Gastrocnemius medialis (tissue), 4 donors: ENCODE measurements around the gene COL21A1.

Source experiments
- POLR2A ChIP-seq, 2 donors: fragments of 450-650 bp; IDR thresholded peaks; one replicate each; pipeline ENCODE4 v1.6.1; 2017; ENCODE audit warnings: antibody characterized with exemption in 2 of 2, mild to moderate bottlenecking in 2 of 2, moderate library complexity in 2 of 2
- TF ChIP-seq, protein P1 (sequence below), 5 experiments: fragments of 450-650 bp in 3 of 5; fragments of 200-600 bp in 2 of 5; sonication (generic) in 2 of 5; IDR thresholded peaks in 4 of 5; conservative IDR thresholded peaks in 1 of 5; 1 replicate in 4 of 5; 2 replicates in 1 of 5; pipeline ENCODE4 v1.5.1; 2016 to 2019; ENCODE audit warnings: antibody characterized with exemption in 5 of 5, mild to moderate bottlenecking in 3 of 5, moderate library complexity in 3 of 5

DNA sequence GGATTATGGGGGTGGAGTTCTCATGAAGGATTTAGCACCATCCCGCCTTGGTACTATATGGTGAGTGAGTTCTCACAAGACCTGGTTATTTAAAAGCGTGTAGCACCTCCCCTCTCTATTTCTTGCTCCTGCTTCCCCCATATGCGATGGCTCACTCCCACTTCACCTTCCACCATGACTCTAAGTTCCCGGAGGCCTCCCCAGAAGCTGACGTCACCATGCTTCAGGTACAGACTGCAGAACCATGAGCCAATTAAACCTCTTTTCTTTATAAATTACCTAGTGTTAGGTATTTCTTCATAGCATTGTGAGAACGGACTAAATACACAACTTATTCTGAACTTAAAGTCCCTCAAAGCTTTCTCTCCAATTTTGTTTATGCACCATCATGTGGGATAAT is 208.6 kb downstream of the COL21A1 start:
- TF ChIP-seq, protein P1, sequence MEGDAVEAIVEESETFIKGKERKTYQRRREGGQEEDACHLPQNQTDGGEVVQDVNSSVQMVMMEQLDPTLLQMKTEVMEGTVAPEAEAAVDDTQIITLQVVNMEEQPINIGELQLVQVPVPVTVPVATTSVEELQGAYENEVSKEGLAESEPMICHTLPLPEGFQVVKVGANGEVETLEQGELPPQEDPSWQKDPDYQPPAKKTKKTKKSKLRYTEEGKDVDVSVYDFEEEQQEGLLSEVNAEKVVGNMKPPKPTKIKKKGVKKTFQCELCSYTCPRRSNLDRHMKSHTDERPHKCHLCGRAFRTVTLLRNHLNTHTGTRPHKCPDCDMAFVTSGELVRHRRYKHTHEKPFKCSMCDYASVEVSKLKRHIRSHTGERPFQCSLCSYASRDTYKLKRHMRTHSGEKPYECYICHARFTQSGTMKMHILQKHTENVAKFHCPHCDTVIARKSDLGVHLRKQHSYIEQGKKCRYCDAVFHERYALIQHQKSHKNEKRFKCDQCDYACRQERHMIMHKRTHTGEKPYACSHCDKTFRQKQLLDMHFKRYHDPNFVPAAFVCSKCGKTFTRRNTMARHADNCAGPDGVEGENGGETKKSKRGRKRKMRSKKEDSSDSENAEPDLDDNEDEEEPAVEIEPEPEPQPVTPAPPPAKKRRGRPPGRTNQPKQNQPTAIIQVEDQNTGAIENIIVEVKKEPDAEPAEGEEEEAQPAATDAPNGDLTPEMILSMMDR (IDR thresholded peaks at IDR 0.05 in 4 of 5, conservative IDR thresholded peaks at IDR 0.05 in 1 of 5): no peak
- no peak for TF ChIP-seq POLR2A (IDR thresholded peaks at IDR 0.05)
